ENCODE results near the gene USP2.

DNA sequence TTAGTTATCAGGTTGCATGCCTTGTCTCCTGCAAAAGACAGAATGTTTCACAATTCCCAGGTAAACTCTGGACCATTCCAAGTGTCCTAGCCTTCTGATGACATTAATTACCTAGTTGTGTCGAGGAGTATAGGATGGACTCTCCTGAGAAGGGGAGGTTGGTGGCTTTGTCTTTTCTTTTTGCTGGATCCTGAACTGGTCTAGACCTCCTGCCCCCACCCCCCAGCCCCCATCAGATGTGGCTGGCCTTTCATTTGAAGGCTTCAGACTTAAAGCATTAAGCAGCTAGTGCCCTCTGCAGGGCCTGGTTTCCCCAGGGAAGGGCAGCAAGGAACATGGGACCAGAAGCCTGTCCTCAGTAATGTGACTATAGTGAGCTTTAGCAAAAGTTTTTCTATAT, 74.3 kb downstream of the USP2 start:
- TF ChIP-seq, protein P1, sequence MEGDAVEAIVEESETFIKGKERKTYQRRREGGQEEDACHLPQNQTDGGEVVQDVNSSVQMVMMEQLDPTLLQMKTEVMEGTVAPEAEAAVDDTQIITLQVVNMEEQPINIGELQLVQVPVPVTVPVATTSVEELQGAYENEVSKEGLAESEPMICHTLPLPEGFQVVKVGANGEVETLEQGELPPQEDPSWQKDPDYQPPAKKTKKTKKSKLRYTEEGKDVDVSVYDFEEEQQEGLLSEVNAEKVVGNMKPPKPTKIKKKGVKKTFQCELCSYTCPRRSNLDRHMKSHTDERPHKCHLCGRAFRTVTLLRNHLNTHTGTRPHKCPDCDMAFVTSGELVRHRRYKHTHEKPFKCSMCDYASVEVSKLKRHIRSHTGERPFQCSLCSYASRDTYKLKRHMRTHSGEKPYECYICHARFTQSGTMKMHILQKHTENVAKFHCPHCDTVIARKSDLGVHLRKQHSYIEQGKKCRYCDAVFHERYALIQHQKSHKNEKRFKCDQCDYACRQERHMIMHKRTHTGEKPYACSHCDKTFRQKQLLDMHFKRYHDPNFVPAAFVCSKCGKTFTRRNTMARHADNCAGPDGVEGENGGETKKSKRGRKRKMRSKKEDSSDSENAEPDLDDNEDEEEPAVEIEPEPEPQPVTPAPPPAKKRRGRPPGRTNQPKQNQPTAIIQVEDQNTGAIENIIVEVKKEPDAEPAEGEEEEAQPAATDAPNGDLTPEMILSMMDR (IDR thresholded peaks at IDR 0.05; ENCODE audit: insufficient read depth, low read depth, low read length) = no peak
- no peak for TF ChIP-seq EZH2 (IDR thresholded peaks at IDR 0.05; ENCODE audit: insufficient read depth, low read length)
